ENCODE results near the gene RASL12.
"Not testable (repeated sequence)": the region's sequence is repeated elsewhere in the genome, so short reads cannot be mapped to it uniquely, and the experiment has no call there.

The RASL12 gene

GRCh38 chr15:65075607-65076395 lies 8.0 kb upstream of the RASL12 start:
- not testable (repeated sequence) for DNase-seq

GRCh38 chr15:65074946-65075345 lies 7.2 kb upstream of the RASL12 start:
- DNase-seq = not testable (repeated sequence)

- DNase-seq = no peak
Observed at GRCh38 chr15:65072617-65073016, 4.8 kb upstream of the RASL12 start.

- no peak for DNase-seq
Observed at GRCh38 chr15:65072027-65072426, 4.2 kb upstream of the RASL12 start.

- no peak for DNase-seq
Observed at GRCh38 chr15:65071381-65071811, 3.6 kb upstream of the RASL12 start.

GRCh38 chr15:65069779-65070546 lies 2.2 kb upstream of the RASL12 start:
- DNase-seq = no peak

GRCh38 chr15:65069179-65069578 lies 1.4 kb upstream of the RASL12 start:
- DNase-seq = no peak

GRCh38 chr15:65068403-65068788 lies 605 bp upstream of the RASL12 start:
- DNase-seq = no peak

GRCh38 chr15:65067317-65067644 lies 510 bp downstream of the RASL12 start:
- DNase-seq = no peak

GRCh38 chr15:65066635-65067316 lies 1.0 kb downstream of the RASL12 start:
- DNase-seq = no peak

- DNase-seq = no peak
Observed at GRCh38 chr15:65066001-65066634, 1.7 kb downstream of the RASL12 start.

GRCh38 chr15:65062726-65063125 lies 5.1 kb downstream of the RASL12 start:
- no peak for DNase-seq

- DNase-seq = no peak
Observed at GRCh38 chr15:65062061-65062460, 5.7 kb downstream of the RASL12 start.

- DNase-seq = no peak
Observed at GRCh38 chr15:65060641-65061397, 7.0 kb downstream of the RASL12 start.

GRCh38 chr15:65059931-65060596 lies 7.7 kb downstream of the RASL12 start:
- DNase-seq = no peak

GRCh38 chr15:65059369-65059750 lies 8.4 kb downstream of the RASL12 start:
- no peak for DNase-seq

- DNase-seq = no peak
Observed at GRCh38 chr15:65058394-65059368, 9.1 kb downstream of the RASL12 start.

GRCh38 chr15:65057549-65057940 lies 10.2 kb downstream of the RASL12 start:
- DNase-seq = no peak

GRCh38 chr15:65056868-65057548 lies 10.8 kb downstream of the RASL12 start:
- DNase-seq = no peak

GRCh38 chr15:65056106-65056505 lies 11.7 kb downstream of the RASL12 start:
- DNase-seq = no peak

Measured in central memory CD4-positive, alpha-beta T cell (primary cell).